Endodermal cell (in vitro differentiated cells): ENCODE data around the gene CUL3. TPM values are rescaled to one million over a fixed set of nuclear protein-coding genes. Genes with fewer than 3 reads are reported as not detected.
"Not testable (repeated sequence)": the region's sequence is repeated elsewhere in the genome, so short reads cannot be mapped to it uniquely, and the experiment has no call there.

Source experiments
- DNase-seq: peaks from one replicate; pipeline ENCODE4 v3.0.0-alpha.2; 2017
- H3K27ac ChIP-seq: 2 replicates; pipeline ENCODE4 v1.5.1; 2013; ENCODE audit warnings: mild to moderate bottlenecking, low read depth, low read length, moderate library complexity
- H3K27me3 ChIP-seq: 2 replicates; pipeline ENCODE4 v1.6.1; 2013; ENCODE audit warnings: mild to moderate bottlenecking, low read length, moderate library complexity; ENCODE audit not compliant: insufficient read depth, control insufficient read depth, poor library complexity, severe bottlenecking
- H3K36me3 ChIP-seq: 2 replicates; pipeline ENCODE4 v1.7.0; 2013; ENCODE audit warnings: mild to moderate bottlenecking, low read length, moderate library complexity; ENCODE audit not compliant: control insufficient read depth, insufficient read depth
- H3K4me1 ChIP-seq: one replicate; pipeline ENCODE4 v1.7.0; 2013; ENCODE audit warnings: low read length; ENCODE audit not compliant: control insufficient read depth, insufficient read depth
- H3K4me3 ChIP-seq: 2 replicates; pipeline ENCODE4 v1.5.1; 2013; ENCODE audit warnings: mild to moderate bottlenecking, low read length, moderate library complexity
- H3K9ac ChIP-seq: 2 replicates; pipeline ENCODE4 v1.6.1; 2013; ENCODE audit warnings: mild to moderate bottlenecking, low read length, moderate library complexity; ENCODE audit not compliant: poor library complexity, severe bottlenecking; ENCODE audit errors: extremely low read depth
- H3K9me3 ChIP-seq: 2 replicates; pipeline ENCODE4 v1.6.1; 2013; ENCODE audit warnings: mild to moderate bottlenecking, low read length, moderate library complexity; ENCODE audit not compliant: control insufficient read depth
- H3K27ac Mint-ChIP-seq: 2 replicates; pipeline ENCODE4 v1.8.0; 2020; ENCODE audit warnings: mixed read lengths
- H3K27me3 Mint-ChIP-seq: 2 replicates; pipeline ENCODE4 v1.8.0; 2021; ENCODE audit warnings: mild to moderate bottlenecking, mixed read lengths; ENCODE audit not compliant: insufficient read depth
- H3K36me3 Mint-ChIP-seq: 2 replicates; pipeline ENCODE4 v1.8.0; 2020; ENCODE audit warnings: low read depth, mixed read lengths
- H3K4me1 Mint-ChIP-seq: 2 replicates; pipeline ENCODE4 v1.8.0; 2020; ENCODE audit warnings: mixed read lengths
- H3K4me3 Mint-ChIP-seq: 2 replicates; pipeline ENCODE4 v1.8.0; 2020; ENCODE audit warnings: mild to moderate bottlenecking, moderate library complexity, mixed read lengths
- H3K9me3 Mint-ChIP-seq: 2 replicates; pipeline ENCODE4 v1.8.0; 2020; ENCODE audit warnings: mild to moderate bottlenecking, mixed read lengths
- WGBS, 2 experiments: methylation state at CpG; one replicate each; pipeline versions ENCODE4 v1.1.5 to v1.1.7; 2013; ENCODE audit warnings: missing lambda C conversion rate in 2 of 2, mixed read lengths in 1 of 2; ENCODE audit not compliant: insufficient coverage in 1 of 2, insufficient read length in 1 of 2; 5-methylcytosine and 5-hydroxymethylcytosine counted together
- total RNA-seq, 2 donors: library from RNA; stranded (reverse); fragmentation: NEBNext Ultra II Directional in 1 of 2; extraction: Animal tissue kit (Norgen Biotek cat#: 25700) in 1 of 2; gene quantifications; 2 replicates in 1 of 2; 3 replicates in 1 of 2; pipeline ENCODE4 v1.2.1, GENCODE V29; 2021
- TF ChIP-seq, protein P1 (sequence below): fragments of 200-600 bp; sonication (generic); conservative IDR thresholded peaks from 2 replicates; pipeline ENCODE4 v1.5.0; 2021; ENCODE audit warnings: antibody characterized with exemption, mild to moderate bottlenecking

The CUL3 gene
- total RNA-seq, 2 donors from 2014 or later = 78.4 to 89.9 TPM

DNA sequence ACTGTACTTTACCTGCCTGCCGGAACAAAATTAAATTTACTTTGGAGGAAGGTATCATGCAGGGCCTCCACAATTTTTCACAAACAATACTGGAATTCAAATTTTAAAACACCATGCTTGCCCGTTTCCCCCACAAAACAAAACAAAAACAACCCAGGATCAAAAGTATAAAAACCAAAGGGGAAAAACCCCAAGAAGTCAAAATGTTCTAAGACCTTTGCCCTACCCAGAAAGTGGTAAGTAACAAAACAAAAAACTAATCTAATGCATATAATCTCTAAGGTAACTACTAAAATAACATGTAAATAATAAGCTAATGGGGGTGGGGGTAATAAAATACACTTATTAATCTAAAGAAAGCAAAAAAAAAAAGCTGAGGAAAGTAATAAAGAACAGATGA lies 60.5 kb downstream of the CUL3 start:
- Histone ChIP-seq H3K4me3 (no peak overlapping the region), H3K27ac (no peak overlapping the region), H3K9ac (no peak overlapping the region), H3K36me3 (peaks cover 8% of the 10 kb centered on the region), H3K9me3 (no peaks in the 10 kb centered on the region), H3K4me1 (peaks cover 3% of the 10 kb centered on the region), H3K27me3 (no peaks in the 10 kb centered on the region)
- H3K9me3 Mint-ChIP-seq = no peaks in the 10 kb centered on the region
- TF ChIP-seq, protein P1, sequence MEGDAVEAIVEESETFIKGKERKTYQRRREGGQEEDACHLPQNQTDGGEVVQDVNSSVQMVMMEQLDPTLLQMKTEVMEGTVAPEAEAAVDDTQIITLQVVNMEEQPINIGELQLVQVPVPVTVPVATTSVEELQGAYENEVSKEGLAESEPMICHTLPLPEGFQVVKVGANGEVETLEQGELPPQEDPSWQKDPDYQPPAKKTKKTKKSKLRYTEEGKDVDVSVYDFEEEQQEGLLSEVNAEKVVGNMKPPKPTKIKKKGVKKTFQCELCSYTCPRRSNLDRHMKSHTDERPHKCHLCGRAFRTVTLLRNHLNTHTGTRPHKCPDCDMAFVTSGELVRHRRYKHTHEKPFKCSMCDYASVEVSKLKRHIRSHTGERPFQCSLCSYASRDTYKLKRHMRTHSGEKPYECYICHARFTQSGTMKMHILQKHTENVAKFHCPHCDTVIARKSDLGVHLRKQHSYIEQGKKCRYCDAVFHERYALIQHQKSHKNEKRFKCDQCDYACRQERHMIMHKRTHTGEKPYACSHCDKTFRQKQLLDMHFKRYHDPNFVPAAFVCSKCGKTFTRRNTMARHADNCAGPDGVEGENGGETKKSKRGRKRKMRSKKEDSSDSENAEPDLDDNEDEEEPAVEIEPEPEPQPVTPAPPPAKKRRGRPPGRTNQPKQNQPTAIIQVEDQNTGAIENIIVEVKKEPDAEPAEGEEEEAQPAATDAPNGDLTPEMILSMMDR = no peak
- no peaks in the 10 kb centered on the region for H3K27me3 Mint-ChIP-seq
- H3K4me3 Mint-ChIP-seq = no peak overlapping the region
- H3K36me3 Mint-ChIP-seq = peaks cover 6% of the 10 kb centered on the region
- peaks cover 19% of the 10 kb centered on the region for H3K4me1 Mint-ChIP-seq
- peak overlapping the region; percentile 15 for H3K27ac Mint-ChIP-seq
- 98% methylated on average over 2 of the region's 2 CpGs; no CpG with 5 or more reads in 1 of the 2 experiments for WGBS, 2 experiments
- no peak for DNase-seq

DNA sequence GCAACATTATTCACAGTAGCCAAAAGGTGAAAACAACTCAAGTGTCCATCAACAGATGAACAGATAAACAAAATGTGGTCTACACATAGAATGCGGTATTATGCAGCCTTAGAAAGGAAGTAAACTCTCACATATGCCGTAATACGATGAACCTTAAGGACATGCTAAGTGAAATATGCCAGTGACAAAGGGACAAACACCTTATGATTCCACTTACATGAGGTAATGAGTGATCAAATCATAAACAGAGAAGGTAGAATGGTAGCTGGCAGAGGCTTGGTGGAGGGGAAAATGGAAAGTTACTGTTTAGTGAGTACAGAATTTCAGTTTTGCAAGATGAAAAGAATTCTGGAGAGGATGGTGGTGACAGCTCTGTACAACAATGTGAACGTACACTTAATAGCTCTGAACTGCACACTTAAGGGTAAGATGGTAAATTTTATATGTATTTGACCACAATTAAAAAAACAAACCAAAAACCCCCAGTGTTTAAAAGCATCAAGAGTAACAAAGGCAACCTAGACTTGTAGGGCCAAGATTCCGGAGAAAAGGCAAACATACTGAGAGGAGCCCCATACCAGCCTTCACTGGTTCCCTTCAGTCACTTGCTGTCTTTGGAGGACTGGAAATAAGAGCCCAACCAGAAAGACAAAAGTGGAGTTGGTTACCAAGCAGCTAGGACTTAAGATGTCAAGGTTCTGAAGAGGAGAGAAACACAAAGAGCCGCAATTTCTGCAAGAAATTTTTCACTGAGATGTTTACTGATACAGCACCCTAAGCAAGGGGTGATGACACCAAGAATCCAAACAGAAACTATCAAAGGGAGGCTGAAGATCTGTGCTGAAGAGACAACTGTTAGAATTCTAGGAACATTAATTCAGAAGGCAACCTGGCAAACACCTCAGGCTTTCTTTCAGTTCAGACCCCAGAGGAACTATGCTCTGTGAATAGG lies 61.3 kb downstream of the CUL3 start:
- no peaks in the 10 kb centered on the region for H3K27me3 ChIP-seq
- H3K4me1 ChIP-seq = peaks cover 3% of the 10 kb centered on the region
- H3K4me3 Mint-ChIP-seq = no peak overlapping the region
- peaks cover 6% of the 10 kb centered on the region for H3K36me3 ChIP-seq
- no peak for DNase-seq
- H3K27ac ChIP-seq = no peak overlapping the region
- peaks cover 2% of the 10 kb centered on the region for H3K36me3 Mint-ChIP-seq
- no peak overlapping the region for H3K27ac Mint-ChIP-seq
- H3K9me3 Mint-ChIP-seq = no peaks in the 10 kb centered on the region
- 92 to 98% methylated on average over 5 to 6 of the region's 6 CpGs for WGBS, 2 experiments
- no peak overlapping the region for H3K9ac ChIP-seq
- no peaks in the 10 kb centered on the region for H3K9me3 ChIP-seq
- no peak overlapping the region for H3K4me3 ChIP-seq
- TF ChIP-seq, protein P1 = no peak
- H3K27me3 Mint-ChIP-seq = no peaks in the 10 kb centered on the region
- H3K4me1 Mint-ChIP-seq = peaks cover 19% of the 10 kb centered on the region

DNA sequence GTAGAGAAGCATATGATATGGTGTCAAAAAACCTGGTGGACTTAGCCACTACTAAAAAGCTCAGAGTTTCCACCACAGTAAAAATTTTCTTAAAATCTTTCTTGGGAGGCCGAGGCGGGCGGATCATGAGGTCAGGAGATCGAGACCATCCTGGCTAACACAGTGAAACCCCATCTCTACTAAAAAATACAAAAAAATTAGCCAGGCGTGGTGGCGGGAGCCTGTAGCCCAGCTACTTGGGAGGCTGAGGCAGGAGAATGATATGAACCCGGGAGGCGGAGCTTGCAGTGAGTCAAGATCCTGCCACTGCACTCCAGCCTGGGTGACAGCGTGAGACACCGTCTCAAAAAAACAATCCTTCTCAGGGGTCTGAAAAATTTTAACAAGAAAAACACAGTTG lies 62.7 kb downstream of the CUL3 start:
- H3K9me3 Mint-ChIP-seq, H3K36me3 Mint-ChIP-seq, H3K9me3 ChIP-seq, H3K4me3 Mint-ChIP-seq, DNase-seq, H3K9ac ChIP-seq, H3K4me1 ChIP-seq, H3K27me3 ChIP-seq, H3K27ac Mint-ChIP-seq, H3K27ac ChIP-seq, H3K4me3 ChIP-seq, H3K27me3 Mint-ChIP-seq: not testable (repeated sequence)
- H3K36me3 ChIP-seq = peaks cover 10% of the 10 kb centered on the region
- peaks cover 19% of the 10 kb centered on the region for H3K4me1 Mint-ChIP-seq
- WGBS, 2 experiments = 96 to 99% methylated on average over 3 to 10 of the region's 10 CpGs
